Testis (tissue), 2 donors: Measurements from ENCODE around the gene JCAD.

Experiments
- CTCF ChIP-seq, 3 experiments: fragments of 450-650 bp in 2 of 3; fragments of 200-600 bp in 1 of 3; sonication (generic) in 1 of 3; IDR thresholded peaks; one replicate each; pipeline ENCODE4 v1.5.1; 2016 to 2019; ENCODE audit warnings: antibody characterized with exemption in 3 of 3, mild to moderate bottlenecking in 2 of 3, moderate library complexity in 1 of 3
- POLR2A ChIP-seq: fragments of 450-650 bp; IDR thresholded peaks from one replicate; pipeline ENCODE4 v1.6.1; 2017; ENCODE audit warnings: antibody characterized with exemption, mild to moderate bottlenecking, moderate library complexity

DNA sequence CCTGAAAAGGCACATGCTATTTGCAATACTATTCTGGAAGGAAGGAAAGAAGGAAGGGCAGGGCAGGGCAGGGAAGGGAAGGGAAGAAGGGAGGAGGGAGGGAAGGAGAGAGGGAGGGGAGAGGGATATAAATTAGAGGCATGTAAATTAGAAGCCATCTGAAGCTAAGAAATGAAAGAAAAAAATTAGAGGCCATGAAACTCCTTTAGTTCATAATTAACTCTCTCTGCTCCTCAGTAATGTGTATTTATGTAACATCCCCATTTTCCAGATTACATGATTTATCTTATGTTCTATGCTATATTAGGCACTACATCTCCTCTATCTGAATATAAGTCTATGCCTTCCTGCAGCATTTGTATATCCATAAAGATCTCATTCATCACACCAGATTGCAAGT, 12.7 kb upstream of the JCAD start:
- TF ChIP-seq CTCF (IDR thresholded peaks at IDR 0.05) (no peak), POLR2A (no peak)
